ENCODE results near the gene KRTAP10-2.

Gene KRTAP10-2

GRCh38 chr21:44539991-44540666, 11.2 kb downstream of the KRTAP10-2 start, which contains the start of gene KRTAP10-1:
Gene KRTAP10-1 (minus strand): TSS chr21:44540195. CDS start chr21:44540150, 45 bp downstream.
- TF ChIP-seq TCF12 (IDR thresholded peaks at IDR 0.05; ENCODE audit: low read depth) (no peak), NFIC (IDR thresholded peaks at IDR 0.05) (no peak), TEAD4 (IDR thresholded peaks at IDR 0.05) (no peak), TAF1 (IDR thresholded peaks at IDR 0.05; ENCODE audit: low read depth) (no peak), EP300 (IDR thresholded peaks at IDR 0.05; ENCODE audit: borderline replicate concordance) (no peak), ZBTB7A (IDR thresholded peaks at IDR 0.05; ENCODE audit: low read depth) (no peak)

GRCh38 chr21:44539046-44539445, 12.3 kb downstream of the KRTAP10-2 start:
- TF ChIP-seq, protein P1, sequence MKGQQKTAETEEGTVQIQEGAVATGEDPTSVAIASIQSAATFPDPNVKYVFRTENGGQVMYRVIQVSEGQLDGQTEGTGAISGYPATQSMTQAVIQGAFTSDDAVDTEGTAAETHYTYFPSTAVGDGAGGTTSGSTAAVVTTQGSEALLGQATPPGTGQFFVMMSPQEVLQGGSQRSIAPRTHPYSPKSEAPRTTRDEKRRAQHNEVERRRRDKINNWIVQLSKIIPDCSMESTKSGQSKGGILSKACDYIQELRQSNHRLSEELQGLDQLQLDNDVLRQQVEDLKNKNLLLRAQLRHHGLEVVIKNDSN (IDR thresholded peaks at IDR 0.05): no peak
- TF ChIP-seq NFIC (IDR thresholded peaks at IDR 0.05) (no peak), TCF12 (IDR thresholded peaks at IDR 0.05; ENCODE audit: low read depth) (no peak), RAD21 (IDR thresholded peaks at IDR 0.05; ENCODE audit: low read depth) (no peak), CREB1 (IDR thresholded peaks at IDR 0.05; ENCODE audit: low read depth) (no peak), CEBPB (IDR thresholded peaks at IDR 0.05) (no peak), TAF1 (IDR thresholded peaks at IDR 0.05; ENCODE audit: low read depth) (no peak), YY1 (IDR thresholded peaks at IDR 0.05; ENCODE audit: low read depth) (no peak), ZBTB7A (IDR thresholded peaks at IDR 0.05; ENCODE audit: low read depth) (no peak), MAX (IDR thresholded peaks at IDR 0.05) (no peak), EGR1 (IDR thresholded peaks at IDR 0.05) (no peak), EP300 (IDR thresholded peaks at IDR 0.05; ENCODE audit: borderline replicate concordance) (no peak), TEAD4 (IDR thresholded peaks at IDR 0.05) (no peak), FOXM1 (IDR thresholded peaks at IDR 0.05; ENCODE audit: borderline replicate concordance, low read depth) (no peak), REST (IDR thresholded peaks at IDR 0.05; ENCODE audit: low read depth) (no peak)

- TF ChIP-seq, protein P1 (IDR thresholded peaks at IDR 0.05): no peak
- TF ChIP-seq REST (IDR thresholded peaks at IDR 0.05; ENCODE audit: low read depth): no peak
- TF ChIP-seq ZBTB7A (IDR thresholded peaks at IDR 0.05; ENCODE audit: low read depth): no peak
- TF ChIP-seq NFIC (IDR thresholded peaks at IDR 0.05): no peak
- no peak for TF ChIP-seq EP300 (IDR thresholded peaks at IDR 0.05; ENCODE audit: borderline replicate concordance)
- no peak for TF ChIP-seq TEAD4 (IDR thresholded peaks at IDR 0.05)
- TF ChIP-seq TCF12 (IDR thresholded peaks at IDR 0.05; ENCODE audit: low read depth): no peak
- TF ChIP-seq CEBPB (IDR thresholded peaks at IDR 0.05): no peak
- TF ChIP-seq YY1 (IDR thresholded peaks at IDR 0.05; ENCODE audit: low read depth): no peak
- TF ChIP-seq CREB1 (IDR thresholded peaks at IDR 0.05; ENCODE audit: low read depth): no peak
- TF ChIP-seq MAX (IDR thresholded peaks at IDR 0.05): no peak
- no peak for TF ChIP-seq FOXM1 (IDR thresholded peaks at IDR 0.05; ENCODE audit: borderline replicate concordance, low read depth)
- no peak for TF ChIP-seq TAF1 (IDR thresholded peaks at IDR 0.05; ENCODE audit: low read depth)
- no peak for TF ChIP-seq RAD21 (IDR thresholded peaks at IDR 0.05; ENCODE audit: low read depth)
- TF ChIP-seq EGR1 (IDR thresholded peaks at IDR 0.05): no peak
These were observed 13.1 kb downstream of the KRTAP10-2 start for GRCh38 chr21:44537930-44538911.

DNA sequence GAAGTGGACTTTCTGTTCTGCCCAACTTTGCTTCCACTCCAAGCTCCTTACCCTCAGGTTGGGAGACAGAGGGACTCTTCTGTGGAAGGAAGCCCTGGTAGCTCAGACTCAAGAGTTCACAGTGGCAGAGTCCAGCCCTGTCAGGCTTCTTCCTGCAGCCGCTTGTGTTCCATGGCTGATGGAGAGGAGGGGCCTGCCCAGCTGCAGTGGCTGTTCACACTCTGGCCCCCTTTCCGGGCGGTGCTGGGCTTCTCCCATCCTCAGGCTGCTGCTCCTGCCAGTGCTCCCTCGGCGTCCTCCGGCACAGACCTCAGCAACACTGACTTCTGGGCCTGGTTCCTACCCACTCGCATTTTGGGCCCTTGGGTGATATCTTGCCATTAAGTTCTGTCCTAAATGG, 15.3 kb downstream of the KRTAP10-2 start:
- TF ChIP-seq EGR1 (IDR thresholded peaks at IDR 0.05) (no peak), CREB1 (IDR thresholded peaks at IDR 0.05; ENCODE audit: low read depth) (no peak), CEBPB (IDR thresholded peaks at IDR 0.05) (no peak), ZBTB7A (IDR thresholded peaks at IDR 0.05; ENCODE audit: low read depth) (no peak), NFIC (IDR thresholded peaks at IDR 0.05) (no peak), EP300 (IDR thresholded peaks at IDR 0.05; ENCODE audit: borderline replicate concordance) (no peak), TEAD4 (IDR thresholded peaks at IDR 0.05) (no peak), YY1 (IDR thresholded peaks at IDR 0.05; ENCODE audit: low read depth) (no peak), REST (IDR thresholded peaks at IDR 0.05; ENCODE audit: low read depth) (no peak), TCF12 (IDR thresholded peaks at IDR 0.05; ENCODE audit: low read depth) (no peak), TAF1 (IDR thresholded peaks at IDR 0.05; ENCODE audit: low read depth) (no peak), MAX (IDR thresholded peaks at IDR 0.05) (no peak), RAD21 (IDR thresholded peaks at IDR 0.05; ENCODE audit: low read depth) (no peak)
- TF ChIP-seq, protein P1 (IDR thresholded peaks at IDR 0.05): no peak

Measured in Ishikawa (cell line).